ENCODE measurements around the gene YIF1B.
"Not testable (repeated sequence)": the region's sequence is repeated elsewhere in the genome, so short reads cannot be mapped to it uniquely, and the experiment has no call there.

The YIF1B gene

DNA sequence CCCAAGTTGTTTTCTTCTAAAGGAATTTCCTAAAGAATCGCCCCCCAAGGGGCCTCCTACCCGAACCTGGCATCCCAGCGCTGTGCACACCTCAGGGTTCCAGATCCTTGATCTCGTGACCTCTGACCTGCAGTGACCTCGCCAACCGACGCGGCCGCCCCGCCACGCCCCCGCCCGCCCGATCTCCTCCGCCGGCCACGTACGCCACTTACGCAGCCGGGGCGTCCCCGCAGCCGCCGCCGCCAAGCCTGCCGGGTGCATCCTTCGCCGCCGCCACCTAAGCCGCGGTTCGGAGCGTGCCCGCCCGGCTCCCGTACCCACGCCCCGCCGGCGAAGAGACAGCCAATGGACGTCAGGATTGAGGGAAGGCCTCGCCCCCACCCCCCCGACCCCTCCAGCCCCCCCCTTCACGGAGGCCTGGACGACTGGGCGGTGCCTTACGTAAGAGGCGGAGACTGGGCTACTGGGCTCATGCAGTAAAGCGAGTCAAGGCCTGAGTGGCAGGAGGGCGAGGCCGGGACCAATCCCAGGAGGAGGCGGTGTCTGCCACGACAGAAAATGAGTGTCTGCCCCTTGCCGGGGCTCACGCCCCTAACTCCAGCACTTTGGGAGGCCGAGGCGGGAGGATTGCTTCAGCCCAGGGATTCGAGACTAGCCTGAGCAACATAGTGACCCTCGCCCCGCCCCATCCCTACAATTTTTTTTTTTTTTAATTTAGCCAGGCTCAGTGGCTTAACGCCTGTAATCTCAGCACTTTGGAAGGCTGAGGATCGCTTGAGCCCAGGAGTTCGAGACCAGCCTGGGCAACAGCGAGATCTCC is at the start of gene YIF1B:
Gene YIF1B (minus strand): TSS at position 291 of the 820 bp plus-strand sequence. CDS start 30 bp downstream, at position 261.
- peak; percentile 98 for DNase-seq (ENCODE audit: low read depth, low spot score)

DNA sequence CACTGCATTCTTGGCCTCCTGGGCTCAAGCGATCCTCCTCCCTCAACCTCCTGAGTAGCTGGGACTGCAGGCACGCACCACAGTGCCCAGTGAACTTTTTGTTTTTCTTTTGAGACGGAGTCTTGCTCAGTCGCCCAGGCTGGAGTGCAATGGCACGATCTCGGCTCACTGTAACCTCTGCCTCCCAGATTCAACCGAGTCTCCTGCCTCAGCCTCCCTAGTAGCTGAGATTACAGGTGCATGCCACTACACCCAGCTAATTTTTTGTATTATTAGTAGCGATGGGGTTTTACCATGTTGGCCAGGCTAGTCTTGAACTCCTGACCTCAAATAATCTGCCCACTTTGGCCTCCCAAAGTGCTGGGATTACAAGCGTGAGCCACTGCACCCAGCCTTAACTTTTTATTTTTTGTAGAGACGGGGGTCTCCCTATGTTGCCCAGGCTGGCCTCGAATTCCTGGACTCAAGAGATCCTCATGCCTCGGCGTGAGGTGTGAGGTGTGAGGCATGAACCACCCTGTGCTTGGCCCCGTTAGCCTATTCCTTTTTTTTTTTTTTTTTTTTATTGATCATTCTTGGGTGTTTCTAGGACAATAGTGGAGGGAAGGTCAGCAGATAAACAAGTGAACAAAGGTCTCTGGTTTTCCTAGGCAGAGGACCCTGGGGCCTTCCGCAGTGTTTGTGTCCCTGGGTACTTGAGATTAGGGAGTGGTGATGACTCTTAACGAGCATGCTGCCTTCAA is 47.4 kb upstream of the YIF1B start:
- DNase-seq (ENCODE audit: low read depth, low spot score) = not testable (repeated sequence)

- peak; percentile 67 for DNase-seq (ENCODE audit: low read depth, low spot score)
Measured at GRCh38 chr19:38362076-38362945, 46.6 kb upstream of the YIF1B start.

GRCh38 chr19:38361633-38362075 is 45.9 kb upstream of the YIF1B start:
- peak; percentile 88 for DNase-seq (ENCODE audit: low read depth, low spot score)

DNA sequence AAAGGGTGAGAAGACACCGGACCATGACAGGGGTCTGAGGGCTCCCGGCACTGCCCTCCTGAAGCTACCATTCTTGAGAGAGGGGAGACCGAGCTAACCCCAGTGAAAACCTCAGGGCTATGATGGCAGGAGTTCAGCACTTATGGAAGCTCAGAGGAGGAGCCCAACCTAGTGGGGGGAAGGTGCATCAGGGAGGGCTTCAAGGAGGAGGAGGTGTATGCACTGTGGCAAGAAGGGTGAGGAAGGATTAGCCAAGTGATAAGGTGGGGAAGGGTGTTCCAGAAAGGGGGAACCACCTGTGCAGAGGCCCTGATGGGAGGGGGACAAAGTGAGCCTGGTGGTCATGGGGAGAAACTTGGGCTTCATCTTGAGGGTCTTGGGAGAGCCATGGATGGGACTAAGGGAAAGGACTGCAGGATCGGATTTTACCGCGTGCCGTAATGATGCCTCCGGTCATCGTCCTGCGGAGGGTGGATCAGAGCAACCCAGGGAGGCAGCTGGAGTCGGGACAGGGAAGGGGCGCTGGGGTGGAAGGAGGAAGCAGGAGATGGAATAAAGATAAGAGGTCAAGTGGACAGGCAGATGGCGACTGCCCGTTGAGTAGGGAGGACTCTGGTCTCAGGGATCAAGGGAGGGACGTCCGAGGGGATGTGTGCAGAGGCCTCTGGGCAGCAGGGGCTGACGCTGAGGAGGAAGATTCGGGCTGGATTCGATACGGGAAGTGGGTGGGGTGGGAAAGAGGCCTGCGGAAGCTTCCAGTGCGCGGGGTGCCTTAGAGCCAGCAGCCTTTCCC is 45.3 kb upstream of the YIF1B start:
- no peak for DNase-seq (ENCODE audit: low read depth, low spot score)

GRCh38 chr19:38360351-38360750 is 44.6 kb upstream of the YIF1B start:
- DNase-seq (ENCODE audit: low read depth, low spot score) = no peak

DNA sequence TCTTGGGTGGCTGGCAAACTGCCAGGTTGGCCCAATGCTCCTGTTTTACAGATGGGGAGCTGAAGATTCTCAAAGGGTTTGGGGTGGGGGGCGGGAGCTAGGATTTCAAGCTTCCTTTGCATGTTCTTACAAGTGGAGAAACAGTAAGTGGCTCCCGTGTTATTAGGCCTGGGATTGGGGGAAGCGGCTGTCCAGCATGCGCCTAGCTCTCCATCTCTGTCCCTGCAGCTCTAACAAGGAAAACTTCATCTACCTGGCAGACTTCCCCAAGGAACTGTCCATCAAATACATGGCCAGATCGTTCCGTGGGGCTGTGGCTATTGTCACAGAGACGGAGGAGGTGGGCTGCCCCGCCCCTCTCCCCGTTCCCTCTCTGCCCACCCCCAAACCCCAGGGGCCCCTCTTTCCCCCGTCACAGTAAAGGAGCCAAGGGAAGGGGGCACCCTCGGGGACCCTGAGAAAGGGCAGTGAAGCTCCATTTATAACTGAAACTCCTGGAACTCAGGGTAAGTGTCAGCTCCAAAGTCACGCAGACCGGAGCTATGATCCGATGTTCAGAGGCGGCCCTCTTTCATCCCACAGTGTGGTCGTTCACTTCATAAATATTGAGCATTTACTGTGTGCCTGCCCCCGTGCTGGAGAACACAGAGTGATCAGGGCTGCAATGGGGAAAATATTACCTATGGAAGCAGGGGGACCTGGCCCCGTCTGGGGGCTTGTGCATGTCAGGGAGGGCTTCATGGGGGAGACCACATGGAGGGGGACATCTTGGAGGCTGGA is 43.7 kb upstream of the YIF1B start:
- DNase-seq (ENCODE audit: low read depth, low spot score) = no peak

- DNase-seq (ENCODE audit: low read depth, low spot score) = no peak
Measured at GRCh38 chr19:38358071-38358470, 42.3 kb upstream of the YIF1B start.

- DNase-seq (ENCODE audit: low read depth, low spot score) = no peak
Measured at GRCh38 chr19:38355728-38356725, 40.3 kb upstream of the YIF1B start.

DNA sequence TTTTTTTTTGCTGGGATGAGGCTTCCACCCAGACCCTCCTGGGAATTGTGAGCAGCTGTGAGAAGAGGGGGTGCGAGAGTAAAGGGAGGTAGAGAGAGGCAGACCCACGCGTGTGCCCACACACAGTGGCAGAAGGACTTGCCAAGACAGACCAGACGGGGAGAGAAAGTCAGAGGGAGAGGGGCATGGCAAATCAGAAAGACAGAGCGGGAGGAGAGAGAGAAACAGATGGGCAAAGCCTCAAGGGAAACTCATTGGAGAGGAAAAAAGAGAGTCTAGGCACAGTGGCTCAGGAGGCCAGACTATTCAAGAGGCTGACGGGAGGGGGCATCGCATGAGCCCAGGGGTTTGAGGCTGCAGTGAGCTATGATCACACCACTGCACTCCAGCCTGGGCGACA is 36.9 kb upstream of the YIF1B start:
- no peak for DNase-seq (ENCODE audit: low read depth, low spot score)

GRCh38 chr19:38351865-38352395 is 36.2 kb upstream of the YIF1B start:
- no peak for DNase-seq (ENCODE audit: low read depth, low spot score)

GRCh38 chr19:38350883-38351282 is 35.1 kb upstream of the YIF1B start:
- no peak for DNase-seq (ENCODE audit: low read depth, low spot score)

DNA sequence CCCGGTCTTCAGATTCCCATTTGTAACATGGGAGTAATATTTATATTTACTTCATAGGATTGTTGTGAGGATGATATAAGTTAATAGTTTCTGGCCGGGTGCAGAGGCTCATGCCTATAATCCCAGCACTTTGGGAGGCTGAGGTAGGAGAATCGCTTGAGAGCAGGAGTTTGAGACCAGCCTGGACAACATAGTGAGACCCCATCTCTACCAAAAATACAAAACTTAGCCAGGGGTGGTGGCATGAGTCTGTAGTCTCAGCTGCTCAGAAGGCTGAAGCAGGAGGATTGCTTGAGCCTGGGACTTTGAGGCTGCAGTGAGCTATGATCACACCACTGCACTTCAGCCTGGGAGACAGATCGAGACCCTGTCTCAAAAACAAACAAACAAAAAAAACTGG is 31.1 kb upstream of the YIF1B start:
- DNase-seq (ENCODE audit: low read depth, low spot score) = no peak

GRCh38 chr19:38340927-38341326 is 25.2 kb upstream of the YIF1B start:
- DNase-seq (ENCODE audit: low read depth, low spot score) = no peak

DNA sequence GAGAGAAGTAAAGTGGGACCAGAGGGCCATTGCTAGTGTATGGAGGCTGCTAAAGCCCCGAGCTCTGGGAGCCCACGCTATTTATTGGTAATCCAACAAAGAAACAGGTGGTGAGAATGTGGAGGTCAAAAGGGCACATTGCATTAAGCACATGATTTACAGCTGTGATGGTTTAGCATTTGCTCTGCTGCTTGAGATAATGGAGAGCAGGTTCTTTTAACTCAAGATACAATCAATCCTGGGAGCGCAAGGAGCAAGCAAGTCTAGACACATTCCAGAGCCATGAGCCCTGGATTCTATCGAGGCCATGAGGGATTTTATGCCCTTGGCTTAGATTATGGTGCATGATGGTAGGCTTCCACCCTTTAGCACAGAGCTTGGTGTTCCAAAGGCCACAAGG is 23.3 kb upstream of the YIF1B start:
- DNase-seq (ENCODE audit: low read depth, low spot score) = not testable (repeated sequence)

DNA sequence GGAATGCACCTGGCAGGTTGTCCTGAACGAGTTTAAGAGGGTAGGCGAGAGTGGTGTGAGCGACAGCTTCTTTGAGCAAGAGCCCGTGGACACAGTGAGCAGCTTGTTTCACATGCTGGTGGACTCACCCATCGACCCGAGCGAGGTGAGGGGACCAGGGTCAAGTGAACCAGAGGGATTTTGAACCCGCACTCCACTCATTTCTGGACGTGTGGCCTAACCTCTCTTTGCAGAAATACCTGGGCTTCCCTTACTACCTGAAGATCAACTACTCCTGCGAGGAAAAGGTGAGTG is 21.6 kb upstream of the YIF1B start:
- DNase-seq (ENCODE audit: low read depth, low spot score) = no peak

DNA sequence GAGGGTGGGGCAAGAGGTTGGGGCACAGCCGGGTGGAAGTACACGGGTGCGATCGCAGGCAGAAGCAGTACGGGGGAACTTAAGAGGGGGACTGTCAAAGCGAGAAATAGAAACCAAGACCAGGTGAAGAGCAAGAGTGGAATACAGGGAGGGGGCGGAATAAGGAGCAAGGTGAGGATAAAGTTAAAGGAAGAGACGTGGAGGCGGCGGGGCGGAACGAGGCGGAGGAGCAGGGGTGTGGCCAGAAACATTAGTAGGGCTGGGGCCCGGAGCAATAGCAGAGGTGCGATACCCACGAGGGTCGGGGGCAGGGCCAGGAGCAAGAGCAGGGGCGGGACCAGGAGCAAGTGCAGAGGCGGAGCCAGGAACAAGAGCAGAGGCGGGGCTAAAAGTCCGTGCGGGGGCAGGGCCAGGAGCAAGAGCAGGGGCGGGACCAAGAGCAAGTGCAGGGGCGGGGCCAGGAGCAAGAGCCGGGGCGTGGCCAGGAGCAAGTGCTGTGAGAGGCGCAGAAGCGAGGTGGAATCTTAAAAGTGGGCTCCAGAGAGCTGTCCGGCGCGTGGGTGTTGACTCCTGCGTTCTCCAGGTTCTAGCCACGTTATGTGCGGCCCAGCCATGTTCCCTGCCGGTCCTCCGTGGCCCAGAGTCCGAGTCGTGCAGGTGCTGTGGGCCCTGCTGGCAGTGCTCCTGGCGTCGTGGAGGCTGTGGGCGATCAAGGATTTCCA is 21.1 kb upstream of the YIF1B start:
- DNase-seq (ENCODE audit: low read depth, low spot score) = peak; percentile 96

DNA sequence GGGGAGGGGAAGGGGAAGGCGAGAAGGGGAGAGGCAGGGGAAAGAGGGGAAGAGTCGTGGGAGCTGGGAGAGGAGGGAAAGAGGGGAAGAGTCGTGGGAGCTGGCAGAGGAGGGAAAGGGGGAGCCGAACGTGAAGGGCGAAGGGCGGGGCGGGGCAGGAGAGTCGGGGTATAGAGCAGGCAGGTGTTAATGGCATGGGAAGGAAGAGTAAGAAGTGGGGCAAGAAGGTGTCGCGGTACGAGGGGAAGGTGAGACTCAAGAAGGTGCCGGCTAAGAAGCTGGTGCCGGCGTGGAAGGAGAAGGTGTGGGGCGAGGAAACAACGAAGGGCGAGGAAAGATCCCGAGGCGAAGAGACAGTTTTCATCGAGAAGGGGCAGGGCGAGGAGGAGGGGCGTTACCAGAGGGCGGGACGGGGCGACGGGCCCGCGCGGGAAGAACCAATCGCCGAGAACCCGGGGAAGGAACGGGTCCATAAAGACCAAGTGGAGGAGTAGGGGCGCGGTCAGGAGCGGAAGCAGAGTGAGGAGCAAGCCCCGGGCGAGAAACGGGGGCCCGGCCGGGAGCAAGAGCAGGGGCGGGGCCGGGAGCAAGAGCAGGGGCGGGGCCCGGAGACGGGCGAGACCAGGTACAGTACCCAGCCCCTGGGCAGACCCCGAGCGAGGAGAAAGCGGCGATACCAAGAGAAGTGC is 20.3 kb upstream of the YIF1B start:
- DNase-seq (ENCODE audit: low read depth, low spot score) = peak; percentile 98

Measured in astrocyte of the hippocampus (primary cell).